ENCODE measurements around the gene SSX4. TPM values are rescaled to one million over a fixed set of nuclear protein-coding genes. Genes with fewer than 3 reads are reported as not detected.
"Not testable (repeated sequence)": the region's sequence is repeated elsewhere in the genome, so short reads cannot be mapped to it uniquely, and the experiment has no call there.

Gene SSX4, protein sequence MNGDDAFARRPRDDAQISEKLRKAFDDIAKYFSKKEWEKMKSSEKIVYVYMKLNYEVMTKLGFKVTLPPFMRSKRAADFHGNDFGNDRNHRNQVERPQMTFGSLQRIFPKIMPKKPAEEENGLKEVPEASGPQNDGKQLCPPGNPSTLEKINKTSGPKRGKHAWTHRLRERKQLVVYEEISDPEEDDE
- not detected for total RNA-seq (ENCODE audit: insufficient read depth, low replicate concordance)

DNA sequence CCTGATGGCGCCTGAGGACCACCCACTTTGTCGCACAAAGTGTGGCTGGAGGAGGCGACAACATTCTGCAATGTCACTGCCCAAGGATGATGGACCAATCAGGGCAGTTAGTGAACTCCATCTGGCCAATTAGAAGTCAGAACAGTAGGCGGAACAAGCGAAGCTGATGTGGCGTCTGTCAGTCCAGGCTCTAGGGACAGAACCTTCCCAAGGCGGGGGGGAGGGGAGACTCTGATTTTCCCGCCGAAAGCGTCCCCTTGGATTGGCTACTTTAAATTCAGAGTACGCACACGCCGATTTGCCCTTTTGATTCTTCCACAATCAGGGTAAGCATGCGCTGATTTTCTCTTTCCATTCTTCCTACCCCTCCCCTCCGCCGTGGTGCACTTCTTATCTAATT is at the start of gene SSX4:
SSX4 (plus strand) TSS at position 301 of the 400 bp plus-strand sequence. CDS start 515 bp downstream, outside the sequence.
- not testable (repeated sequence) for DNase-seq (ENCODE audit: low spot score)

DNA sequence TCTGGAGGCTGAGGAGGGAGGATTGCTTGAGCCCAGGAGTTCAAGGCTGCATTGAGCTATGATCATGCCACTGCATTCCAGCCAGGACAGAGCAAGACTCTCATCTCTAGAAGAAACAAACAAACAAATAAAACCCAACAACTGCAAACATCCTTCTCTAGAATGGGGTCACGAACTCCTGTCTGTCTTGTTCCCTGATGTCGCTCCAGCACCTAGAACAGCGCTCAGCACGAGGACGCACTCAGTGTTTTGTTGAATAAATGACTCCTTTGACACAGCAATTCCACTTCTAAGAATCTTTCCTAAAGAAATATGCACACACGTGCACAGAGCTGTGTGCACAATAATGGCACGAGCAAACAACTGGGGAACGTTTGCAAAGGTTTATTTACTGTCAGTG is 37.3 kb upstream of the SSX4 start:
- not testable (repeated sequence) for DNase-seq (ENCODE audit: low spot score)

- not testable (repeated sequence) for DNase-seq (ENCODE audit: low spot score)
Observed at GRCh38 chrX:48356315-48357094, 26.8 kb upstream of the SSX4 start, which contains the start of gene SSX3. Gene SSX3, minus strand, starts transcription at chrX:48356703. Its CDS starts 1,454 bp downstream, at chrX:48355249.

DNA sequence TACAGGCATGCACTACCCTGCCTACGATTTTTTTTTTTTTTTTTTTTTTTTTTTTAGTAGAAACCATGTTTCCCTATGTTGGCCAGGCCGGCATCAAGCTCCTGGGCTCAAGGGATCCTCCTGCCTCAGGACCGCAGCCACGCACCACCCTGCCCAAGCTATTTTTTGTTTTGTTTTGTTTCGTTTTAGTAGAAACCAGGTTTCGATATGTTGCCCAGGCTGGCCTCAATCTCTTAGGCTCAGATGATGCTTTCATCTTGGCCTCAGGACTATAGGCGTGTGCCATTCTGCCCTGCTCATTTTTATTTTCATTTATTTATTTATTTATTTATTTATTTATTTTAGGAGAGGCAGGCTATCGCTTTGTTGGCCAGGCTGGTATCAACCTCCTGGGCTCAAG is 25.7 kb upstream of the SSX4 start:
- DNase-seq (ENCODE audit: low spot score): no peak

DNA sequence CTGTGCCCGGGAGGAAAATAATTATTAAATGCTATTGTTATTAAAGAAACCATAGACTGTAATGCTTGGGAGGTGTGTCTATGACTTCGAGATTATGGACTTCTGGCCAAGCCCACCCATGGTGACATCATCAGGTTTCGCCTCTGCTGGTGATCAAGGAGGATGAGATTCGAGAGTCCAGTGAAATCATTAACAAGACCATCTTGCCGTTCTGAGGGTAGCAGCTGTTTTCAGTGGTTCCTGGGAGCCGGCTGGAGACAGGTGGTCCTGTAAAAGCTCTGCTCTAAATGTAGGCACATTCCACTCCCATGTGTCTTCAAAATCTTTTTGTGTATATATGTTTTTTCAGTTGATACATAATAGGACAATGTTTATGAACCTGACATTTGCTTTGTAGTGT is 24.1 kb upstream of the SSX4 start:
- DNase-seq (ENCODE audit: low spot score): not testable (repeated sequence)

GRCh38 chrX:48367717-48368408 is 15.5 kb upstream of the SSX4 start:
- not testable (repeated sequence) for DNase-seq (ENCODE audit: low spot score)

- not testable (repeated sequence) for DNase-seq (ENCODE audit: low spot score)
Observed at GRCh38 chrX:48370408-48370807, 12.9 kb upstream of the SSX4 start.

DNA sequence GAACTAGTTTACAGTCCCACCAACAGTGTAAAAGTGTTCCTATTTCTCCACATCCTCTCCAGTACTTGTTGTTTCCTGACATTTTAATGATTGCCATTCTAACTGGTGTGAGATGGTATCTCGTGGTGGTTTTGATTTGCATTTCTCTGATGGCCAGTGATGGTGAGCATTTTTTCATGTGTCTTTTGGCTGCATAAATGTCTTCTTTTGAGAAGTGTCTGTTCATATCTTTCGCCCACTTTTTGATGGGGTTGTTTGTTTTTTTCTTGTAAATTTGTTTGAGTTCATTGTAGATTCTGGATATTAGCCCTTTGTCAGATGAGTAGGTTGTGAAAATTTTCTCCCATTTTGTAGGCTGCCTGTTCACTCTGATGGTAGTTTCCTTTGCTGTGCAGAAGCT is 13.6 kb downstream of the SSX4 start:
- not testable (repeated sequence) for DNase-seq (ENCODE audit: low spot score)

GRCh38 chrX:48397825-48398224 is 14.5 kb downstream of the SSX4 start:
- DNase-seq (ENCODE audit: low spot score): not testable (repeated sequence)

- not testable (repeated sequence) for DNase-seq (ENCODE audit: low spot score)
Observed at GRCh38 chrX:48411860-48412259, 28.5 kb downstream of the SSX4 start, which contains the start of gene SSX4B. Gene SSX4B, minus strand, starts transcription at chrX:48411960. Its CDS starts 588 bp downstream, at chrX:48411372.

- DNase-seq (ENCODE audit: low spot score): not testable (repeated sequence)
Observed at GRCh38 chrX:48427027-48427716, 43.8 kb downstream of the SSX4 start.

DNA sequence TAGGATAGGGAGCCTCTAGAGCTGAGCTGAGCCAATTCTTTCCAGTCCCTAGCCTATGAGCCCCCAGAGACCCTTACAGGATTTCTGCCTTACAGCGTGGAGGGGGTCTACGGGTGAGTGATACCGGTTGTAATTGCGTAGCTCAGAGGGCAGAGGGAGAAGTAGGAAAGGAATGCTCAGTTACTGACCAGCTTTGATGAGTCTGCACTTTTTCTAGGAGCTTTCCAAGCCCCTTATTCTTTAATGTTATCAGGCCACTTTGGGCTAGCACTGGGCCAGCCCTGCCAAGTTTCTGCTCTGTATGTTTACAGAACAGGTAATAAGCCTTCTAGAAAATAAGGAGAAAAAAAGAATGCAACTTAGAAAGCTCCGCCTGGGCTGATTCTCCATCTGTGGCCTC is 46.3 kb downstream of the SSX4 start:
- not testable (repeated sequence) for DNase-seq (ENCODE audit: low spot score)

- not testable (repeated sequence) for DNase-seq (ENCODE audit: low spot score)
Observed at GRCh38 chrX:48430166-48430565, 46.8 kb downstream of the SSX4 start.

DNA sequence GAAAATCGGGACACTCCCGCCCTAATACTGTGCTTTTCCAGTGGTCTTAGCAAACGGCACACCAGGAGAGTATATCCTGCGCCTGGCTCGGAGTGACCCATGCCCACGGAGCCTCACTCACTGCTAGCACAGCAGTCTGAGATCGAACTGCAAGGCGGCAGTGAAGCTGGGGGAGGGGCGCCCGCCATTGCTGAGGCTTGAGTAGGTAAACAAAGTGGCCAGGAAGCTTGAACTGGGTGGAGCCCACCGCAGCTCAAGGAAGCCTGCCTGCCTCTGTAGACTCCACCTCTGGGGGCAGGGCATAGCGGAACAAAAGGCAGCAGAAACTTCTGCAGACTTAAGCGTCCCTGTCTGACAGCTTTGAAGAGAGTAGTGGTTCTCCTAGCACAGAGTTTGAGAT is 50.4 kb downstream of the SSX4 start:
- not testable (repeated sequence) for DNase-seq (ENCODE audit: low spot score)

Other genes starting within 250 kb of the SSX4 start
- not detected for gene SSX5, start 186.7 kb upstream of the SSX4 start, total RNA-seq (ENCODE audit: insufficient read depth, low replicate concordance)
- not detected for gene SSX1, start 128.1 kb upstream of the SSX4 start, total RNA-seq (ENCODE audit: insufficient read depth, low replicate concordance)
- gene SSX3, start 26.8 kb upstream of the SSX4 start, total RNA-seq (ENCODE audit: insufficient read depth, low replicate concordance): not detected
- not detected for gene SSX4B, start 28.4 kb downstream of the SSX4 start, total RNA-seq (ENCODE audit: insufficient read depth, low replicate concordance)
- 35.2 TPM for gene SLC38A5, start 86.7 kb downstream of the SSX4 start, total RNA-seq (ENCODE audit: insufficient read depth, low replicate concordance)
- 27.7 TPM for gene FTSJ1, start 92.7 kb downstream of the SSX4 start, total RNA-seq (ENCODE audit: insufficient read depth, low replicate concordance)
- gene PORCN, start 125.5 kb downstream of the SSX4 start, total RNA-seq (ENCODE audit: insufficient read depth, low replicate concordance): 1.7 TPM
- gene EBP, start 138.3 kb downstream of the SSX4 start, total RNA-seq (ENCODE audit: insufficient read depth, low replicate concordance): 13.7 TPM
- 2.2 TPM for gene TBC1D25, start 156.2 kb downstream of the SSX4 start, total RNA-seq (ENCODE audit: insufficient read depth, low replicate concordance)
- gene RBM3, start 190.9 kb downstream of the SSX4 start, total RNA-seq (ENCODE audit: insufficient read depth, low replicate concordance): 165 TPM
- 64.0 TPM for gene WDR13, start 214.0 kb downstream of the SSX4 start, total RNA-seq (ENCODE audit: insufficient read depth, low replicate concordance)